Ramos (cell line): ENCODE measurements around the gene TEX44.
"Not testable (repeated sequence)": the region's sequence is repeated elsewhere in the genome, so short reads cannot be mapped to it uniquely, and the experiment has no call there.

Source experiments
- in situ Hi-C: fragments of 300-500 bp; cut with MboI; formaldehyde crosslinking; loops from one replicate; pipeline ENCODE4 v1.14.3; 2022; ENCODE audit warnings: low sequenced_read_pairs; ENCODE audit not compliant: unreplicated experiment

Gene TEX44

GRCh38 chr2:231592636-231593145 is at the start of gene TEX44:
TEX44 (plus strand) TSS chr2:231592864; CDS start chr2:231592952, 88 bp downstream.
- in situ Hi-C loops: no loop called here

- in situ Hi-C loops: no loop called here
These were observed 47.4 kb upstream of the TEX44 start for GRCh38 chr2:231545105-231545902.

- in situ Hi-C loops: no loop called here
These were observed 46.5 kb upstream of the TEX44 start for GRCh38 chr2:231546014-231546715.

- in situ Hi-C loops: no loop called here
These were observed 45.2 kb upstream of the TEX44 start for GRCh38 chr2:231547315-231548110.

GRCh38 chr2:231548752-231549151 is 43.9 kb upstream of the TEX44 start:
- in situ Hi-C loops: no loop called here

GRCh38 chr2:231549446-231550239 is 43.0 kb upstream of the TEX44 start:
- in situ Hi-C loops: no loop called here

GRCh38 chr2:231552752-231553151 is 39.9 kb upstream of the TEX44 start:
- in situ Hi-C loops: no loop called here

- in situ Hi-C loops: no loop called here
These were observed 38.3 kb upstream of the TEX44 start for GRCh38 chr2:231554327-231554726.

GRCh38 chr2:231554748-231555545 is 37.7 kb upstream of the TEX44 start:
- in situ Hi-C loops: no loop called here

- in situ Hi-C loops: not testable (repeated sequence)
These were observed 36.2 kb upstream of the TEX44 start for GRCh38 chr2:231556496-231556895.

GRCh38 chr2:231556981-231557380 is 35.7 kb upstream of the TEX44 start:
- in situ Hi-C loops: no loop called here

GRCh38 chr2:231557571-231558217 is 35.0 kb upstream of the TEX44 start:
- in situ Hi-C loops: no loop called here

GRCh38 chr2:231563378-231563961 is 29.2 kb upstream of the TEX44 start:
- in situ Hi-C loops: no loop called here

- in situ Hi-C loops: no loop called here
These were observed 26.6 kb upstream of the TEX44 start for GRCh38 chr2:231565887-231566594.

GRCh38 chr2:231567159-231567558 is 25.5 kb upstream of the TEX44 start:
- in situ Hi-C loops: no loop called here

GRCh38 chr2:231568098-231568784 is 24.4 kb upstream of the TEX44 start:
- in situ Hi-C loops: no loop called here
